OCI-LY3 (cell line): Measurements from ENCODE around the gene KAZN.

ENCODE experiments used
- H2AFZ ChIP-seq: fragments of 200-600, 300-600 bp; shearing (Covaris generic); 2 replicates; pipeline ENCODE4 v1.6.0; 2014; ENCODE audit warnings: antibody characterized with exemption, low read depth, low read length
- H3K27ac ChIP-seq: fragments of 200-600, 300-600 bp; sonication (generic); 2 replicates; pipeline ENCODE4 v1.5.1; 2014; ENCODE audit warnings: mild to moderate bottlenecking, low read length, moderate library complexity, mixed read lengths
- H3K27me3 ChIP-seq: fragments of 200-600, 300-600 bp; sonication (generic); 2 replicates; pipeline ENCODE4 v1.6.1; 2014; ENCODE audit warnings: low read depth, low read length, mixed read lengths
- H3K36me3 ChIP-seq: fragments of 200-600, 300-600 bp; sonication (generic); replicated peaks from 2 replicates; pipeline ENCODE3; 2014; ENCODE audit warnings: low read depth, low read length, mixed read lengths
- H3K4me1 ChIP-seq: fragments of 300-600, 200-600 bp; sonication (generic); 2 replicates; pipeline ENCODE4 v1.6.1; 2014; ENCODE audit warnings: low read length, mixed read lengths
- H3K4me2 ChIP-seq: fragments of 200-600, 300-600 bp; sonication (generic); 2 replicates; pipeline ENCODE4 v1.6.1; 2014; ENCODE audit warnings: low read length, mixed read lengths
- H3K4me3 ChIP-seq: fragments of 300-600, 200-600 bp; sonication (generic); 2 replicates; pipeline ENCODE4 v1.5.1; 2014; ENCODE audit warnings: antibody characterized with exemption, mild to moderate bottlenecking, low read length, moderate library complexity
- H3K79me2 ChIP-seq: fragments of 300-600, 200-600 bp; shearing (Covaris generic); 2 replicates; pipeline ENCODE4 v1.6.1; 2014; ENCODE audit warnings: mild to moderate bottlenecking, low read length, mixed read lengths
- H3K9ac ChIP-seq: fragments of 300-600, 200-600 bp; shearing (Covaris generic); 2 replicates; pipeline ENCODE4 v1.6.0; 2014; ENCODE audit warnings: mild to moderate bottlenecking, low read length, moderate library complexity
- H3K9me3 ChIP-seq: fragments of 200-600, 300-600 bp; shearing (Covaris generic); 2 replicates; pipeline ENCODE4 v1.6.1; 2014; ENCODE audit warnings: low read length, mixed read lengths; ENCODE audit not compliant: insufficient read depth
- H4K20me1 ChIP-seq: fragments of 200-600, 300-600 bp; sonication (generic); 2 replicates; pipeline ENCODE4 v1.6.1; 2016; ENCODE audit warnings: low read length, mixed read lengths; ENCODE audit not compliant: insufficient read depth
- EZH2phosphoT487 ChIP-seq: fragments of 200-600 bp; shearing (Covaris generic); IDR thresholded peaks from 2 replicates; pipeline ENCODE4 v1.6.1; 2018; ENCODE audit warnings: antibody characterized with exemption, mixed run types, low read depth
- TF ChIP-seq, protein P1 (sequence below): fragments of 200-600, 300-600 bp; sonication (generic); IDR thresholded peaks from 2 replicates; pipeline ENCODE4 v1.5.1; 2014; ENCODE audit warnings: antibody characterized with exemption, low read length, low read depth

The KAZN gene

DNA sequence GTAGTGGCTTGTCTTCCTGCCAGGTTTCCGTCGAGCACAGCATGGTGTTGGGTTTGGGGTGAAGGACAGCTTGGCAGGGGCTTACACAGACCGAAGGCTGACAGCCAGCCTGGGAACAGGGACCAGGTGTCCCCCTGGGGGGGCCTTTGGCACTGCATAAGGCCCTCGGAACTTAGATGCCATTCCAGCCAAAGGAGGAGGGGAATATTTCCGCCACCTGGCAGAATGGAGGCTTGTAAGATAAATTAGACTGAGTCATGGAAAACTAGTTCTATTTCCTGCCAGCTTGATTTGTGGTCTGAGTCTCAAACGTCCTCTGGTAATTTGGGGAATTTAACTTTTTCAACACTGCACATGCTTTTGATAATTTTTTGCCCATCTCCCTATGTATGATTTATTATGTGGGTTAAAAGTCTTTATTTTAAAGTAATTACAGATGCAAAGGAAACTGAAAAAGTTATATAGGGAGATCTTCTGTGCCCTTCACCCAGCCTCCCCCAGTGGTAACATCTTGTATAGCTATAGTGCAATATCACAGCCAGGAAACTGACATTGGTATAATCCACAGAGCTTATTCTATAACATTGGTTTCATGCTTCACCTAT, 543.6 kb downstream of the KAZN start:
- Histone ChIP-seq H3K27me3 (no peaks in the 10 kb centered on the region), H3K27ac (no peak overlapping the region), H3K9ac (no peak overlapping the region), H3K36me3 (no peaks in the 10 kb centered on the region), H3K9me3 (no peaks in the 10 kb centered on the region), H2AFZ (no peak overlapping the region), H3K4me1 (peaks cover 3% of the 10 kb centered on the region; the same call in 1 of the 2 replicates), H3K4me2 (no peak overlapping the region), H3K4me3 (no peak overlapping the region), H4K20me1 (no peaks in the 10 kb centered on the region), H3K79me2 (no peaks in the 10 kb centered on the region)
- no peak for TF ChIP-seq EZH2phosphoT487

DNA sequence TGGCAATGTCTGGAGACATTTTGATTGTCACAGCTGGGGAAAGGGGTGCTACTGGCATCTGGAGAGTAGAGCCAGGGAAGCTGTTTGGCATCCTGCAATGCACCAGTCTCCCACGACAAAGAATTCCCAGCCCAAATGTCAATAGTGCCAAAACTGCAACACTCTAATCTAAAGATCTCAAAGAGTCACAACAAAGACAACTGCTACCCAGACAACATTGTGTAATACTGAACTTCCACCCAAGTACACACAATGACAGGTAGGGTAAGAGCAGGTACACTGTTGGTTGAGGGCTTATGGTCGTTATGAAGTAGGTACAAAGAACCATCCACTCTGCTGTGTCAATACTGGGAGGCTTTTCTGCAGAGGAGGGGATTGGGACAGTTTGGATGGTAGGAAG, 546.8 kb downstream of the KAZN start:
- H3K27me3 ChIP-seq, result peaks cover under 1% of the 10 kb centered on the region; the same call in 1 of the 2 replicates
- TF ChIP-seq, protein P1, sequence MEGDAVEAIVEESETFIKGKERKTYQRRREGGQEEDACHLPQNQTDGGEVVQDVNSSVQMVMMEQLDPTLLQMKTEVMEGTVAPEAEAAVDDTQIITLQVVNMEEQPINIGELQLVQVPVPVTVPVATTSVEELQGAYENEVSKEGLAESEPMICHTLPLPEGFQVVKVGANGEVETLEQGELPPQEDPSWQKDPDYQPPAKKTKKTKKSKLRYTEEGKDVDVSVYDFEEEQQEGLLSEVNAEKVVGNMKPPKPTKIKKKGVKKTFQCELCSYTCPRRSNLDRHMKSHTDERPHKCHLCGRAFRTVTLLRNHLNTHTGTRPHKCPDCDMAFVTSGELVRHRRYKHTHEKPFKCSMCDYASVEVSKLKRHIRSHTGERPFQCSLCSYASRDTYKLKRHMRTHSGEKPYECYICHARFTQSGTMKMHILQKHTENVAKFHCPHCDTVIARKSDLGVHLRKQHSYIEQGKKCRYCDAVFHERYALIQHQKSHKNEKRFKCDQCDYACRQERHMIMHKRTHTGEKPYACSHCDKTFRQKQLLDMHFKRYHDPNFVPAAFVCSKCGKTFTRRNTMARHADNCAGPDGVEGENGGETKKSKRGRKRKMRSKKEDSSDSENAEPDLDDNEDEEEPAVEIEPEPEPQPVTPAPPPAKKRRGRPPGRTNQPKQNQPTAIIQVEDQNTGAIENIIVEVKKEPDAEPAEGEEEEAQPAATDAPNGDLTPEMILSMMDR, result no peak
- TF ChIP-seq EZH2phosphoT487, result no peak
- H4K20me1 ChIP-seq, result no peaks in the 10 kb centered on the region
- no peak overlapping the region for H2AFZ ChIP-seq
- H3K4me1 ChIP-seq, result peaks cover 5% of the 10 kb centered on the region; the same call in 1 of the 2 replicates
- H3K79me2 ChIP-seq, result no peaks in the 10 kb centered on the region
- no peak overlapping the region for H3K4me3 ChIP-seq
- H3K27ac ChIP-seq, result no peak overlapping the region
- H3K9me3 ChIP-seq, result no peaks in the 10 kb centered on the region
- H3K4me2 ChIP-seq, result no peak overlapping the region
- no peaks in the 10 kb centered on the region for H3K36me3 ChIP-seq
- H3K9ac ChIP-seq, result no peak overlapping the region

DNA sequence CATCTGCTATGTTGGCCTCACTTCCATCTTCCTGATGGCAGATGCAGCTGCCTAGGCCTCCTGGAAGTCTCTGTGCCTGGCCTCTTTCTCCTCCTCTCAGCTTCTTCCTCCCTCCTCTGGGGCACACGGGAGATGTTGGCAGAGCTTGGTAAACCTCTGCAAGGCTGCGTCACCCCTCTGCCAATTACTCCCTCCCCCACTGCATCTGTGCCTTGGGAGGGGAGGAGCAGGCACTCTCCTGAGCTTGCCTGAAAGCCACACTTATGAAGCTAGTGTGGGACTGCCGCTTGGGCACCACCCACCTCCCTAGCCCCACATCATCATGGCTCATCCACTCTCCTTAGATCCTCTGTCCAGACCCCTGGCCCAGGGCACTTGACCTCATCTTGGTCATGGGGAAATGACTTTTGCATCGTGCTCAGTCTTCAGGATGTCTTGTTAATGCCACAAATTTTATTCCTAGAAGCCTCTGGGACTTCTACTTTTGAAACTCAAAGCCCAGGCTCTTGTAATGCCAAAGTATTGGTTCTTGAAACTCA, 547.7 kb downstream of the KAZN start:
- H4K20me1 ChIP-seq, result no peaks in the 10 kb centered on the region
- H3K4me2 ChIP-seq, result no peak overlapping the region
- H3K27me3 ChIP-seq, result peaks cover 8% of the 10 kb centered on the region; the same call in 1 of the 2 replicates
- no peaks in the 10 kb centered on the region for H3K36me3 ChIP-seq
- no peaks in the 10 kb centered on the region for H3K9me3 ChIP-seq
- H3K79me2 ChIP-seq, result no peaks in the 10 kb centered on the region
- no peak overlapping the region for H3K4me3 ChIP-seq
- H3K4me1 ChIP-seq, result peaks cover 5% of the 10 kb centered on the region; the same call in 1 of the 2 replicates
- no peak overlapping the region for H3K9ac ChIP-seq
- TF ChIP-seq EZH2phosphoT487, result no peak
- TF ChIP-seq, protein P1, result no peak
- H3K27ac ChIP-seq, result no peak overlapping the region
- H2AFZ ChIP-seq, result no peak overlapping the region

DNA sequence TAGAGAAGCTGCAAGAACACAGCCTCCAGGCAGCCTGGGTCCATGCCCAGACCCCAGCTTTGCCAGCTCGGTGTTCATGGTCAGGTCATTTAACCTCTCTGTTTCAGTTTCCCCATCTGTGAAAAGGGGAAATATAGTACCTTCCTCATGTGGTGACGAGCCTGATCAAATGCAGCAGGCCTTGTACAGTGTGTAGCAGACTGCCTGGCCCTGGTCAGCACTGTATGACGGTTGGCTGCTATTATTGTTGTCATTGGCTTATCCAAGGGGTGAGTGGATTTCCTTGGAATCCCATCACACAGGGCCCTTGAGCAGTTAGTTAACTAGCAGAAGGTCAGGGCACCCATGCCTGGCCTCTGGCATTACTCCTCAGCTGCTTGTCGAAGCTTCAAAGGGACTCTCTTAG, 548.5 kb downstream of the KAZN start:
- H3K9me3 ChIP-seq, result no peaks in the 10 kb centered on the region
- no peak overlapping the region for H3K27ac ChIP-seq
- H3K9ac ChIP-seq, result no peak overlapping the region
- H2AFZ ChIP-seq, result no peak overlapping the region
- peaks cover 8% of the 10 kb centered on the region; the same call in 1 of the 2 replicates for H3K27me3 ChIP-seq
- no peak overlapping the region for H3K4me3 ChIP-seq
- no peaks in the 10 kb centered on the region for H3K79me2 ChIP-seq
- no peaks in the 10 kb centered on the region for H4K20me1 ChIP-seq
- H3K4me1 ChIP-seq, result peaks cover 5% of the 10 kb centered on the region; the same call in 1 of the 2 replicates
- no peaks in the 10 kb centered on the region for H3K36me3 ChIP-seq
- no peak overlapping the region for H3K4me2 ChIP-seq
- TF ChIP-seq, protein P1, result no peak
- no peak for TF ChIP-seq EZH2phosphoT487
